ENCODE results near the gene ABRACL.

Gene ABRACL

DNA sequence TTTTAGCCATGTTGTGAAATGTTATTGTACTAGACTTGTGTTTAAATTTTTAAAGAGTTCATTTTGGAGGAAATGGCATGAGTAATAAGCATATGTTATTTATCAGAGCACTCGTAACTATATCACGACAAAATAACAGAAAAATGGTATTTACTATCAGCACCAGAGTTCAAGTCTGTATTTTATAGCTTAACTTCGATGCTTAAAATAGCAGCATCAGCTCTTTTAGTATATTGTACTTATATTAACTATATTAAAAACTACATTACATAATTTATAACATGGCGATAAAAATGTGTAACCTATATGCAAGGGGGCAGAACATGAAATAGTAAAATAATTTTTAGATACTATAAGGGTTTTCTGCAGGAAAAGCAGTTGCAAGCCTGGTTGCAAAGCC, 52.9 kb downstream of the ABRACL start:
- H3K4me3 ChIP-seq (ENCODE audit: low read depth, low read length), result no peak overlapping the region
- H3K36me3 ChIP-seq (ENCODE audit: control insufficient read depth, insufficient read depth, low read length), result no peaks in the 10 kb centered on the region
- no peaks in the 10 kb centered on the region for H3K9me3 ChIP-seq (ENCODE audit: control insufficient read depth, insufficient read depth, low read depth, low read length)
- H3K27me3 ChIP-seq (ENCODE audit: control insufficient read depth, insufficient read depth, low read length), result no peaks in the 10 kb centered on the region
- H3K27ac ChIP-seq (ENCODE audit: low read depth, low read length), result no peak overlapping the region
- H3K9ac ChIP-seq (ENCODE audit: low read length), result no peak overlapping the region
- no peaks in the 10 kb centered on the region for H3K4me1 ChIP-seq (ENCODE audit: control insufficient read depth, insufficient read depth, low read length)

DNA sequence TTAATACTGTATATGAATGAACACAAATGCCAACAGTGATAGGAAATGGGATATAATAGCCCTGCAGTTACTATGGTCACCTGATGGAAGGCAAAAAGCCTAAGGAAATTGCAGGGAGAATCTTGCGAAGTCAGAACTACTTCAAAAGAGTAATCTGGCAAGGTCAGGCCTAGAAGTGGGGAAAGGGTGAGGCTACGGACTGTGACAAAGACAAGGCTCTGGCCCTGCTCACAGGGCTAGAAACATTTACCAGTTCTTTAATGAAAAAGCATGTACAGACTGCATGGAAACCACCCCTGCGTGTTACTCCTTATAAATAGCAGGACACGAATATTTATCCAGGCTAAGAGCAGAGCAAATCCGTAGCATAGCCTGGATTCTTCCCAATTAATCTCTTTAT, 53.8 kb downstream of the ABRACL start:
- H3K4me1 ChIP-seq (ENCODE audit: control insufficient read depth, insufficient read depth, low read length), result no peaks in the 10 kb centered on the region
- no peaks in the 10 kb centered on the region for H3K36me3 ChIP-seq (ENCODE audit: control insufficient read depth, insufficient read depth, low read length)
- H3K9ac ChIP-seq (ENCODE audit: low read length), result no peak overlapping the region
- H3K27ac ChIP-seq (ENCODE audit: low read depth, low read length), result no peak overlapping the region
- H3K4me3 ChIP-seq (ENCODE audit: low read depth, low read length), result no peak overlapping the region
- no peaks in the 10 kb centered on the region for H3K27me3 ChIP-seq (ENCODE audit: control insufficient read depth, insufficient read depth, low read length)
- no peaks in the 10 kb centered on the region for H3K9me3 ChIP-seq (ENCODE audit: control insufficient read depth, insufficient read depth, low read depth, low read length)

DNA sequence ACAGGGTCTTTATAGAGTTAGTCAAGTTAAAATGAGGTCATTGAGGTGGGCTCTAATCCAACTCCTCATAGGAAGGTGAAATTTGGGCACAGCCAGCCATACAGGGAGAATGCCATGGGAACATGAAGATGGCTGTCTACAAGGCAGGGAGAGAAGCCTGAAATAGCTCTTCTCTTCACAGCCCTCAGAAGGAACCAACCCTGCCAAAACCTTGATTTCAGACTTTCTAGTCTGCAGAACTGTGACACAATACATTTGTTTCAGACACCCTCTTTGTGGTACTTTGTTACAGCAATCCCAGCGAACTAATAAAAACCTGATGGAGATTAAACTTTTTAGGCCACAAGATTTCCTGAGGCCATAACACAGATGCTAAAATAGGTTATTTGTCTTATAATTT, 63.3 kb downstream of the ABRACL start:
- no peaks in the 10 kb centered on the region; the same call in 1 of the 2 replicates for H3K9me3 ChIP-seq (ENCODE audit: control insufficient read depth, insufficient read depth, low read depth, low read length)
- H3K36me3 ChIP-seq (ENCODE audit: control insufficient read depth, insufficient read depth, low read length), result no peaks in the 10 kb centered on the region
- no peak overlapping the region for H3K4me3 ChIP-seq (ENCODE audit: low read depth, low read length)
- no peak overlapping the region for H3K27ac ChIP-seq (ENCODE audit: low read depth, low read length)
- H3K27me3 ChIP-seq (ENCODE audit: control insufficient read depth, insufficient read depth, low read length), result no peaks in the 10 kb centered on the region
- H3K9ac ChIP-seq (ENCODE audit: low read length), result no peak overlapping the region
- no peaks in the 10 kb centered on the region for H3K4me1 ChIP-seq (ENCODE audit: control insufficient read depth, insufficient read depth, low read length)
